Cardiac fibroblast (primary cell): ENCODE results near the gene PAQR9.

ENCODE experiments used
- DNase-seq, 2 donors: peaks; one replicate each; pipeline versions ENCODE4 v3.0.0 to v3.0.0-alpha.2; 2010; ENCODE audit warnings: low read depth in 2 of 2
- H3K4me3 ChIP-seq, 2 donors: replicated peaks in 1 of 2; 1 replicate in 1 of 2; 2 replicates in 1 of 2; pipeline ENCODE4 v1.5.1; 2011; ENCODE audit warnings: low read depth in 2 of 2, low read length in 2 of 2, mild to moderate bottlenecking in 2 of 2, moderate library complexity in 1 of 2
- TF ChIP-seq, protein P1 (sequence below): IDR thresholded peaks from one replicate; pipeline ENCODE4 v1.5.1; 2011; ENCODE audit warnings: low read depth, mild to moderate bottlenecking, low read length, inconsistent platforms

PAQR9 gene, protein sequence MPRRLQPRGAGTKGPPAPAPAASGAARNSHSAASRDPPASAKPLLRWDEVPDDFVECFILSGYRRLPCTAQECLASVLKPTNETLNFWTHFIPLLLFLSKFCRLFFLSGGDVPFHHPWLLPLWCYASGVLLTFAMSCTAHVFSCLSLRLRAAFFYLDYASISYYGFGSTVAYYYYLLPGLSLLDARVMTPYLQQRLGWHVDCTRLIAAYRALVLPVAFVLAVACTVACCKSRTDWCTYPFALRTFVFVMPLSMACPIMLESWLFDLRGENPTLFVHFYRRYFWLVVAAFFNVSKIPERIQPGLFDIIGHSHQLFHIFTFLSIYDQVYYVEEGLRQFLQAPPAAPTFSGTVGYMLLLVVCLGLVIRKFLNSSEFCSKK

DNA sequence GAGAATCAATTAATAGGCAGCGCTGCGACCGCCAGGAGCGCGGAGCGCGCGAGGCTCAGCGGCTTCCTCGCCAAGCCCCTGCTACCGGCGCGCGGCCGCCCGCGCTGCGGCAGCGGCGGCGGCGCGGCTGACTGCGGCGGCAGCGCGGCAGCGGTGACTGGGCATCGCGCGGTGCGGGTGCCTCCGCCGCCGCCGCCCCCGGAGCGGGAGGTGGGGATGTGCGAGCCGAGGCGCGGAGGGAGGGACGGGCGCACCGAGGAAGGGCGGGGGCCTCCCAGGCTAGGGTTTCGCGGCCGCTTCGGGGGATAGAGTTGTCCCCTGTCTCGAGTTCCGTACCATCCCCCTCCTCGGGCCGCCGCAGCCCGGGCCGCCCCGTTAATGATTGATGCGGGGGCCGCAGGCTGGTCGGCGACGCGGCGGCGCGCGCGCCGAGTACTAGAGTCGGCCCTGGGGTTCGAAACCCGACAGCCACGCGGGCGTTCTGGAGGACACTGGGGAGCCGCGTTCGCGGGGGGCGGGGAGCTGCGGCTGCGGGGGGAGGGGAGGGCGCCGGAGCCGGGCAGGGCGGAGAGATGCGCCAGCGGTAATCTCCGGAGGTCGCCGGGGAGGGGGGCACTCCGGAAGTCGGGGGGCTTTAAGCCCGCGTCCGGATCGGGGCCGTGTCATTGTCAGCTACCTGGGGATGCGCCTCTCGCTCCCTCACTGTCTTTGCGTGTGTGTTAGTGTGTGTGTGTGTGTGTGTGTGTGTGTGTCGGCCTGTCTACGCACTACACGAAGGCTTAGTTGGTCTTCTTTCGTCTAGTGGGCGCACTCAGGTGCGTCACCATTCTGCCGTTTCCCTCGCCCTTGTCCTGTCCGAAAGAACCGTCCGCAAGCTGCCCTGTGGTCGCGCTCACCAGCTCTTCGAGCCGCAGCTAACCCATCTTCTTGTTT lies at the start of gene PAQR9:
TSS of gene PAQR9 (minus strand) at position 159 of the 933 bp plus-strand sequence. CDS start 338 bp downstream, outside the sequence.
- peak in 1 of 2 donors; percentile 7 for DNase-seq
- TF ChIP-seq, protein P1, sequence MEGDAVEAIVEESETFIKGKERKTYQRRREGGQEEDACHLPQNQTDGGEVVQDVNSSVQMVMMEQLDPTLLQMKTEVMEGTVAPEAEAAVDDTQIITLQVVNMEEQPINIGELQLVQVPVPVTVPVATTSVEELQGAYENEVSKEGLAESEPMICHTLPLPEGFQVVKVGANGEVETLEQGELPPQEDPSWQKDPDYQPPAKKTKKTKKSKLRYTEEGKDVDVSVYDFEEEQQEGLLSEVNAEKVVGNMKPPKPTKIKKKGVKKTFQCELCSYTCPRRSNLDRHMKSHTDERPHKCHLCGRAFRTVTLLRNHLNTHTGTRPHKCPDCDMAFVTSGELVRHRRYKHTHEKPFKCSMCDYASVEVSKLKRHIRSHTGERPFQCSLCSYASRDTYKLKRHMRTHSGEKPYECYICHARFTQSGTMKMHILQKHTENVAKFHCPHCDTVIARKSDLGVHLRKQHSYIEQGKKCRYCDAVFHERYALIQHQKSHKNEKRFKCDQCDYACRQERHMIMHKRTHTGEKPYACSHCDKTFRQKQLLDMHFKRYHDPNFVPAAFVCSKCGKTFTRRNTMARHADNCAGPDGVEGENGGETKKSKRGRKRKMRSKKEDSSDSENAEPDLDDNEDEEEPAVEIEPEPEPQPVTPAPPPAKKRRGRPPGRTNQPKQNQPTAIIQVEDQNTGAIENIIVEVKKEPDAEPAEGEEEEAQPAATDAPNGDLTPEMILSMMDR = no peak
- peak within 1 kb of the TSS; percentile 52 to 57 for H3K4me3 ChIP-seq

DNA sequence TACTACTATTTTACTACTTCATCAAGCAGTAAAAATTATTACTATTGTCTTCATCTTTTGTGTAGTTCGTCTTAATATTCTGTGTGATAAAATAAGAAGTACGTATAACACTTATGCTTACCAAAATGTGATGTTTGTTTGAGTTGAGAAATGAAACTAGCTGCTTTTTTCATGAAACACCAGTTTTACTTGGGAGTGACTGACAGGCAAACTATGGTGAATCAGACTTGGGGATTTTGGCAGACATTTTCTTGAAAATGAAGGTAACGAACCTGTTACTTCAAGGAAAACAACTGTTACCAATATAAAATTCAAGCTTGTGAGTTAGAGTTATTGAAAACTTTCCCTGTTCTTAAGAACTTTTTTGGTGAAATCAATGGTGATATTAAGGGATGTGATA lies 48.2 kb upstream of the PAQR9 start:
- no peak overlapping the region for H3K4me3 ChIP-seq
- TF ChIP-seq, protein P1 = no peak
- DNase-seq = no peak

DNA sequence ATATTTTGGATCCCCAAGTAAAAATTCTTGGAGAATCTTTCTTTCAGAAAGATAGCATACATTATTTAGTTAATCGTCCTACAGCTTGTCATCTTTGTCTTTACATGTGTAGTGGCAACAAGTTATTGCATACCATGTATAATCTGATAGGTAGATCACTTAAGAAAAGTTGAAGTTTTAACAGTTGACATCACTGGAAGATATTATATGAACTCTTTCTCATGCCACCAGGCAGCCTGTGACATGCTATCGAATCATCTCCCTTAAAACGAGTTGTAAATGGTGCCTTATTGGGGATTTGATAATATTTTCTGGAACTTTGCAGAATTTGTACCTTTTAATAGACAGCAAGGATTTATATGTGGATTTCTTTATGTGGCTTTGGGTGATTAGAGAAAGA lies 46.5 kb upstream of the PAQR9 start:
- no peak overlapping the region for H3K4me3 ChIP-seq
- TF ChIP-seq, protein P1 = no peak
- DNase-seq = peak in 1 of 2 donors; percentile 41

DNA sequence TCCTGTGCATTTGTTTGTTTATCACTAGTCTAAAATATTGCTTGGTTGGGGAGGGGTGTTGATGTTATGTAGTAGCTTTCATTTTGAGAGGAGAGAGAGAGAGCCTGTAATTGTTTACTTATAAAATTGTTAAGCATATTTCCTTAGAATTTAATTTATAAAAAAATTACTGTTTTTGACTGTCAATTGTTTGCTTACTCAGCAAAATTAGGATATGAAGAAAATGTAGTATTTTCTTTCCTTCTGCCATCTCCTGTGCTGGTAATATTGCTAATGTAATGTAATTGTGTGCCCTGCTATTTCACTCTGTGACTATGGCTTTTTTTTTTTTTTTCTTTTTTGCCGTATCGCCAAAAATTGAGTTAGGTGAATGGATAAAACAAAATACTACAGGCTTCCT lies 41.3 kb upstream of the PAQR9 start:
- TF ChIP-seq, protein P1 = no peak
- no peak for DNase-seq

DNA sequence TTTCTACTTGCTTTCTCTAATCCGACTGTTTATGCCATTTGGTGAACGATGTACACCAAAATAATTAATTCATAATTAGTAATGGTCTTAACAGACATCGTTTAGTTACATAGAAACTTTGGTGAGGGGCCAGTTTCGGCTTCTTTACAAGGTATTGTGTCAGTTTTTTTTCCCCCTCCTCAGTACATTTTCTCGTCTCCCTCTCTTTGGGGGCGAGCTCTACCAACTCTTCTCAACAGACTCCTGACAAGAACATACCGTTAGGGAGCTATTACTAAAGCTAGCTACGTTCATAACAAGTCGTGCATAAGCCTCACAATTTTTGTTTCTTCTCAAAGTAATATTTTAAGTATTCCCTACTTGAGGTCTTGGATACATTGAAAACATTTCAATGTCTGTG lies 39.3 kb upstream of the PAQR9 start:
- peak in 1 of 2 donors; percentile 14 for DNase-seq
- TF ChIP-seq, protein P1 = no peak
- peak overlapping the region; percentile 76 to 94 for H3K4me3 ChIP-seq

More for the DNA sequence above, 41.3 kb upstream of the PAQR9 start:
- no peak overlapping the region for H3K4me3 ChIP-seq

DNA sequence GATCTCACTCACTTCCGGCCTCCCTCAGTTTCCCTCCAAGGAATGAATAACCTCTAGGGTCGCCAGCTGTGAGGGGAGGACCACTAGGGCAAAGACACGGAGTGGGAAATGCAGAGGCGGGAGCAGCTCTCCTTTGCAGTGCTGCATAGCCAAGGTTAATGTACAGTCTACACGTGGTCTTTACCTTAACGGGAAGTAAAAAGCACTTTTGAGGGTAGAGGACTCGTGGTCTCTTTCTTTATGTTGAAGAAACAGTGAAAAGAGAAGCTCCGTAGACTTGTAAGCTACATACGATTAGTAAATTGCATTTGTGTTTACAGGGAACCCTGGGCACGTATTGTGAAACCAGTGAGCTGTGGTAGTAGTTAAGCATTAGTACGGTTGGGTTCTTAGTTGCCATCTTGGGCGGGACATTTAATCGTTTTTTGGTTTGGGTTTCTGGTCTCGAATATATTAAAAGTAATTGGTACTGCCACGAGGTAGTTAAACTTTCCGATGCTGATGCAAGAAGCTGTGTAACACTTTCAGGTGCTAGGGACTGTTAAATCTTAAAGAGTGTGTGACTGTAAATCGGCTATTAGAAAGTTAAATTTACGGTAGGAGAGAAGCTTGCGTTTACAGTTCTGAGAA lies 38.7 kb upstream of the PAQR9 start:
- peak overlapping the region; percentile 76 to 94 for H3K4me3 ChIP-seq
- peak; percentile 23 to 49 for DNase-seq

More for the DNA sequence above, 38.7 kb upstream of the PAQR9 start:
- TF ChIP-seq, protein P1 = no peak
